GM12874 (cell line): ENCODE data around the gene FBLN2.

Experiments used
- CTCF ChIP-seq: IDR thresholded peaks from 2 replicates; pipeline ENCODE4 v1.5.1; 2011; ENCODE audit warnings: low read depth, mild to moderate bottlenecking, control low read depth, low read length, moderate library complexity; ENCODE audit not compliant: insufficient read depth

Gene FBLN2

GRCh38 chr3:13647298-13648059, 98.6 kb downstream of the FBLN2 start:
- TF ChIP-seq CTCF, result no peak

GRCh38 chr3:13648060-13649001, 99.4 kb downstream of the FBLN2 start:
- peak; percentile 97 for TF ChIP-seq CTCF

DNA sequence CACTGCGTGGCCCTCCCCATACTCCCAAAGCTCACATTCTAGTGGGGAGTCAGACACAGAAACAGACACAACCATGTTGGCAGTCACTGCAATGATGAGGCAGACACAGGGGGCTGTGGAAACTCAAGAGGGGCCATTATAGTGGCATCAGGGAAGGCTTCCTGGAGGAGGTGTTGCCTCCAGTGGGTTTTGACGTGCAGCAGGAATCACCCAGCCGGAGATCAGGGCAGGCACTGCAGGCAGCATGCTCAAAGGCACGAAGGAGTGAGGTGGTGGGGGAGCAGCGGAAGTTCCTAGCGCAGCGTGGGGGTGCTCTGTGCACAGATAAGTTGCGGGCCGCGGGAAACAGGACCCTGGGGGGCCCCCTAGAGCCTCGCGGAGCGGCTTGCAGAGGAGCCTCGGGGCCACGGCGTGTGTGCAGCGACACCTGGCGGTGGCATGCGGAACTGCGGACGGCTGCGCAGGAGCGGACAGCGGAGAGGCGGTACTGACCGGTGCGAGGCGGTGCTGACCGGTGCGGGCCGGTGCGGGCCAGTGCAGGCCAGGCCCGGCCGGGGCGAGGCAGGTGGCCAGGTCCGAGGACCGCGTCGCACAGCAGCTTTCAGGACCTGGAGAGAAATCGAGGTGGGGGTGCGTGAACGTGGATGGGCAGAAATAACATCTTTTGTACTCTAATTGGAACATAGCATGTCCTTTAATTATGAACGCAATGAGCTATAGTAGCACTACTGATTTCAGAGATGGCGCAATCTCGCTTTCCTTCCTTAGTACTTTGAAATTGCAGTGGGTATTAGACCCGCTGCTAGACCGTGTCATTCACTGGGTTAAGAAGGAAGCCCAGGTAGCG, 101.5 kb downstream of the FBLN2 start:
- peak; percentile 100 for TF ChIP-seq CTCF

GRCh38 chr3:13651057-13651400, 102.1 kb downstream of the FBLN2 start:
- TF ChIP-seq CTCF, result no peak

DNA sequence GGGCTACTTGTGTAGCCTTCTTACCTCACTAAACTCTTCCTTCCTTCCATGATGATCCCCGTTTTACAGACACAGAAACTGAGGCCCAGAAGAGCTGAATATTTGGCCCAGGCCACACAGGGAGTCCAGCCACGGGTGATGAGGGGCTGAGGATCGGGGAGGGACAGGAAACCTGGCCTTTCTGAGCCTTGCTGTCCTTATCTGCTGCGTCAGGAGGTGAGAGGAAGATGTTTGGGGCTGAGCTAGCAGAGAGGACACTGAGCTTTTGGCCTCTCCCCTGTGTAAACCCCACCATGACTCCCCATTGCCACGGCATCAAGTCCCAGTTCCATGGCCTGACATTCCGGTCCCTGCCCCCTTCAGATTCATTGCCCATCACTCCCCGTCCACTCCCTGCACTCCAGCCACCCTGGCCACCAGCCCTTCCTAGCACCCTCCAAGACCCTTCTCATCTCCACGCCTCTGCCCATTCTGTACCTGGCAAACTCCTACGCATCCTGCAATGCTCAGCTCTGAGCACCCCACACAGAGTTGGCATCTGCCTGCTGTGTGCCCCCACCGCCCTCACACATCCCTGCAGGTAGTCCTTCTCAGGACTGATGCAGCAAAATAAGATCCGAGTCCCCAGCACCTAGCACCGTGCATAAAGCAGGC, 103.0 kb downstream of the FBLN2 start:
- no peak for TF ChIP-seq CTCF

DNA sequence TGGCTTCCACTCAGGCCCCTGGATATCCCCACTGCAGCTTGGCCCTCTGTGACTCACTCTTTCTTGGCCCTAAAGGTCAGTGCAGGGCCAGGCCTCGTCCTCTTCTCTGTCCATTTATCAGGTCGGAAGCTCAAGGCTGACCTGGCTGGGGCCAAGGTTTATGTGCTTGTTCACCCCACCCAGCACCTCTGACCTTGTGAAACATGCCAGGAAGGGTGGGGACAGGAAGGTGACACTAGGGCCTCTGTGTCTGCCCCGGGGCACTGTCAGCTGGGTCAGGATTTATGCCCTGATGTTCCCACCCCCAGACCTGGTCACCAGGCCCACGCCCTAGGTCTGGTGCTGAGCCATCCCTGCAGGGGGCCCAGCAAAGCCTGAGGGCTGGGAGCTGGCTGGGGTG, 103.8 kb downstream of the FBLN2 start:
- no peak for TF ChIP-seq CTCF
